GM23338 (cell line): ENCODE results near the gene PRELID3B. TPM values are rescaled to one million over a fixed set of nuclear protein-coding genes. Genes with fewer than 3 reads are reported as not detected.

Source experiments
- ATAC-seq: fragments of 200-7000 bp; cut with Tn5 transposase; 3 replicates; pipeline ENCODE4 v1.9.1; 2020
- DNase-seq: peaks from one replicate; pipeline ENCODE4 v3.0.0-alpha.2; 2015; ENCODE audit warnings: low spot score
- H2AFZ ChIP-seq: fragments of 200-600 bp; sonication (generic); 2 replicates; pipeline ENCODE4 v1.8.0; 2016; ENCODE audit warnings: antibody characterized with exemption, mild to moderate bottlenecking, moderate library complexity
- H3F3A ChIP-seq: fragments of 200-600 bp; sonication (generic); replicated peaks from 2 replicates; pipeline ENCODE4 v1.8.0; 2017; ENCODE audit warnings: antibody characterized with exemption, mixed run types, low read depth
- H3K27ac ChIP-seq: fragments of 200-600 bp; sonication (generic); 2 replicates; pipeline ENCODE4 v1.6.1; 2016; ENCODE audit warnings: low read depth
- H3K27me3 ChIP-seq: fragments of 200-600 bp; sonication (generic); 2 replicates; pipeline ENCODE4 v1.8.0; 2016; ENCODE audit warnings: mild to moderate bottlenecking, mixed run types, moderate library complexity; ENCODE audit not compliant: insufficient read depth
- H3K36me3 ChIP-seq: fragments of 200-600 bp; sonication (generic); 2 replicates; pipeline ENCODE4 v1.8.0; 2016; ENCODE audit warnings: mild to moderate bottlenecking; ENCODE audit not compliant: insufficient read depth
- H3K4me1 ChIP-seq: fragments of 200-600 bp; sonication (generic); 2 replicates; pipeline ENCODE4 v1.8.0; 2016; ENCODE audit warnings: mild to moderate bottlenecking, moderate library complexity; ENCODE audit not compliant: insufficient read depth
- H3K4me2 ChIP-seq: fragments of 200-600 bp; sonication (generic); 2 replicates; pipeline ENCODE4 v1.7.1; 2017; ENCODE audit warnings: mixed run types
- H3K4me3 ChIP-seq: fragments of 200-600 bp; sonication (generic); 2 replicates; pipeline ENCODE4 v1.6.1; 2016; ENCODE audit warnings: mixed run types
- H3K79me2 ChIP-seq: fragments of 200-600 bp; sonication (generic); replicated peaks from 2 replicates; pipeline ENCODE4 v1.8.0; 2017; ENCODE audit warnings: mild to moderate bottlenecking; ENCODE audit not compliant: insufficient read depth
- H3K9me2 ChIP-seq: fragments of 200-600 bp; sonication (generic); 2 replicates; pipeline ENCODE4 v1.8.0; 2017; ENCODE audit not compliant: insufficient read depth
- H4K20me1 ChIP-seq: fragments of 200-600 bp; sonication (generic); replicated peaks from 2 replicates; pipeline ENCODE4 v1.8.0; 2017; ENCODE audit warnings: mild to moderate bottlenecking; ENCODE audit not compliant: insufficient read depth
- H3K27ac Mint-ChIP-seq: 2 replicates; pipeline ENCODE4 v1.8.0; 2020; ENCODE audit warnings: inconsistent platforms, mild to moderate bottlenecking, moderate library complexity, mixed read lengths
- H3K27me3 Mint-ChIP-seq: 3 replicates; pipeline ENCODE4 v1.8.0; 2022; ENCODE audit warnings: low read depth, mild to moderate bottlenecking, moderate library complexity, mixed read lengths, inconsistent platforms; ENCODE audit not compliant: insufficient read depth, poor library complexity
- H3K36me3 Mint-ChIP-seq: 3 replicates; pipeline ENCODE4 v1.8.0; 2021; ENCODE audit warnings: low read depth, mild to moderate bottlenecking, inconsistent platforms, moderate library complexity, mixed read lengths
- H3K4me1 Mint-ChIP-seq: 3 replicates; pipeline ENCODE4 v1.8.0; 2020; ENCODE audit warnings: mild to moderate bottlenecking, inconsistent platforms, mixed read lengths
- H3K4me3 Mint-ChIP-seq: 3 replicates; pipeline ENCODE4 v1.8.0; 2021; ENCODE audit warnings: moderate library complexity, mild to moderate bottlenecking, inconsistent platforms, mixed read lengths
- H3K9me3 Mint-ChIP-seq: 3 replicates; pipeline ENCODE4 v1.8.0; 2020; ENCODE audit warnings: moderate library complexity, mild to moderate bottlenecking, inconsistent platforms, mixed read lengths
- EZH2 ChIP-seq: fragments of 200-600 bp; sonication (generic); IDR thresholded peaks from one replicate; pipeline ENCODE4 v1.8.0; 2017; ENCODE audit warnings: antibody characterized with exemption, mild to moderate bottlenecking, low read depth; ENCODE audit not compliant: unreplicated experiment
- EZH2phosphoT487 ChIP-seq: fragments of 200-600 bp; sonication (generic); IDR thresholded peaks from one replicate; pipeline ENCODE4 v1.8.1; 2018; ENCODE audit warnings: antibody characterized with exemption; ENCODE audit not compliant: unreplicated experiment
- JUNB ChIP-seq: IDR thresholded peaks from one replicate; pipeline ENCODE4 v1.6.1; 2016; ENCODE audit warnings: antibody characterized with exemption; ENCODE audit not compliant: unreplicated experiment
- POLR2AphosphoS5 ChIP-seq: IDR thresholded peaks from 2 replicates; pipeline ENCODE4 v1.6.1; 2016; ENCODE audit warnings: antibody characterized with exemption, low read depth
- STAT1 ChIP-seq: IDR thresholded peaks from one replicate; pipeline ENCODE4 v1.6.1; 2016; ENCODE audit warnings: antibody characterized with exemption; ENCODE audit not compliant: unreplicated experiment
- ZNF331 ChIP-seq: fragments of 250-450 bp; sonication (Bioruptor Pico); IDR thresholded peaks from 2 replicates; pipeline ENCODE4 v1.5.0; 2020; ENCODE audit warnings: low read depth, mild to moderate bottlenecking, moderate library complexity
- polyA plus RNA-seq: library from polyadenylated mRNA; unstranded; fragments of >200 nt; fragmentation: Nextera tagmentation; extraction: Ambion mirVana; gene quantifications from 2 replicates; pipeline ENCODE4 v1.2.1, GENCODE V29; 2016
- total RNA-seq: library from RNA; depleted of rRNA; stranded (reverse); fragments of >200 nt; shearing (Covaris generic); gene quantifications from 2 replicates; pipeline ENCODE4 v1.2.3, GENCODE V29; 2014
- TF ChIP-seq, protein P1 (sequence below): IDR thresholded peaks from 2 replicates; pipeline ENCODE4 v1.6.1; 2016; ENCODE audit warnings: antibody characterized with exemption
- TF ChIP-seq, protein P2 (sequence below): IDR thresholded peaks from one replicate; pipeline ENCODE4 v1.6.1; 2018; ENCODE audit warnings: antibody characterized with exemption; ENCODE audit not compliant: unreplicated experiment

PRELID3B gene
- total and polyA plus RNA-seq, 2 experiments from 2014 or later: 42.7 to 43.6 TPM

DNA sequence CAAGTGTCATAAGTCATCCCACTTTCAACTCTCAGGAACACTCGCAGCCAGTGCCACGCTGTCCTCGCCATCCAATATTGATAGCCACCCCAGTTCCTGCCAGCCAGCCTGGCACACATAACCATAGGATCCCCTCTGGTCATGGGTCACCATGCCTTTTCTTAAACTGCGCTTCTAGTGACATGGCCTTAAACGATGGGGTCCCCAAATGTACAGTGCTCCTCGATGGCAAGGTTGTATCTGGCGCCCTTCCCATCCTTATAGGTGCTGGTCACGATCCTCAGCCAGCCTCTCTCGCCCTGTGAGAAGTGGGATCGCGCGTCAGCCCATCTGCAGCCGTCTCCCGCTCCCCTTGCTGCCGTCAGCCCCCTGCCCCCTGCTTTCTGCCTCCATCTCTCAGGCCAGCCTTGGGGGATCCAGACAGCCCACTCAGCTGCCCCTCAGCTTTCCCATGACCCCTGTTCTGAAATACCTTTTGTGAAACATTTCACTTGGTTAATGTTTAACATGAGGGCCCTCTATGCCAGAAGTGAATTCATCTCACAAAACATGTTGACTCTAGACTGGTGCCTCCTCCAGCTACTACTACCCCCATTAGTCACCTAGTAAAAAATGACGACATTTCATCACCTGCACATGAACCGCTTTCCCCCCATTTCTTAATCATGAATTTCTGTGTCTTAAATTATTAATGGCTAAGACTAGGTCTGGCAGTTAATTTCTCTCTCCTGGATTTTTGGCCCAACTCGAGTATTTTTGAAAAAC, 46.9 kb downstream of the PRELID3B start:
- peaks cover 69% of the 10 kb centered on the region for H3K36me3 Mint-ChIP-seq
- TF ChIP-seq JUNB (no peak), STAT1 (no peak), EZH2 (no peak)
- TF ChIP-seq, protein P1, sequence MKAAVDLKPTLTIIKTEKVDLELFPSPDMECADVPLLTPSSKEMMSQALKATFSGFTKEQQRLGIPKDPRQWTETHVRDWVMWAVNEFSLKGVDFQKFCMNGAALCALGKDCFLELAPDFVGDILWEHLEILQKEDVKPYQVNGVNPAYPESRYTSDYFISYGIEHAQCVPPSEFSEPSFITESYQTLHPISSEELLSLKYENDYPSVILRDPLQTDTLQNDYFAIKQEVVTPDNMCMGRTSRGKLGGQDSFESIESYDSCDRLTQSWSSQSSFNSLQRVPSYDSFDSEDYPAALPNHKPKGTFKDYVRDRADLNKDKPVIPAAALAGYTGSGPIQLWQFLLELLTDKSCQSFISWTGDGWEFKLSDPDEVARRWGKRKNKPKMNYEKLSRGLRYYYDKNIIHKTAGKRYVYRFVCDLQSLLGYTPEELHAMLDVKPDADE: no peak
- peaks cover 4% of the 10 kb centered on the region; the same call in 1 of the 2 replicates for H3F3A ChIP-seq
- H3K27me3 ChIP-seq: no peaks in the 10 kb centered on the region
- H3K27me3 Mint-ChIP-seq: peaks cover 6% of the 10 kb centered on the region
- H4K20me1 ChIP-seq: no peaks in the 10 kb centered on the region; the same call in 1 of the 2 replicates
- no peak overlapping the region for H3K4me2 ChIP-seq
- peaks cover 43% of the 10 kb centered on the region; the same call in 1 of the 2 replicates for H3K36me3 ChIP-seq
- no peak overlapping the region for H3K4me3 Mint-ChIP-seq
- H3K9me2 ChIP-seq: no peaks in the 10 kb centered on the region
- H3K27ac Mint-ChIP-seq: no peak overlapping the region
- no peaks in the 10 kb centered on the region for H3K4me1 ChIP-seq
- H3K4me1 Mint-ChIP-seq: no peaks in the 10 kb centered on the region
- no peak for ATAC-seq
- H3K27ac ChIP-seq: no peak overlapping the region
- DNase-seq: no peak
- no peaks in the 10 kb centered on the region for H3K9me3 Mint-ChIP-seq
- H3K79me2 ChIP-seq: no peaks in the 10 kb centered on the region
- H2AFZ ChIP-seq: no peak overlapping the region
- H3K4me3 ChIP-seq: no peak overlapping the region

DNA sequence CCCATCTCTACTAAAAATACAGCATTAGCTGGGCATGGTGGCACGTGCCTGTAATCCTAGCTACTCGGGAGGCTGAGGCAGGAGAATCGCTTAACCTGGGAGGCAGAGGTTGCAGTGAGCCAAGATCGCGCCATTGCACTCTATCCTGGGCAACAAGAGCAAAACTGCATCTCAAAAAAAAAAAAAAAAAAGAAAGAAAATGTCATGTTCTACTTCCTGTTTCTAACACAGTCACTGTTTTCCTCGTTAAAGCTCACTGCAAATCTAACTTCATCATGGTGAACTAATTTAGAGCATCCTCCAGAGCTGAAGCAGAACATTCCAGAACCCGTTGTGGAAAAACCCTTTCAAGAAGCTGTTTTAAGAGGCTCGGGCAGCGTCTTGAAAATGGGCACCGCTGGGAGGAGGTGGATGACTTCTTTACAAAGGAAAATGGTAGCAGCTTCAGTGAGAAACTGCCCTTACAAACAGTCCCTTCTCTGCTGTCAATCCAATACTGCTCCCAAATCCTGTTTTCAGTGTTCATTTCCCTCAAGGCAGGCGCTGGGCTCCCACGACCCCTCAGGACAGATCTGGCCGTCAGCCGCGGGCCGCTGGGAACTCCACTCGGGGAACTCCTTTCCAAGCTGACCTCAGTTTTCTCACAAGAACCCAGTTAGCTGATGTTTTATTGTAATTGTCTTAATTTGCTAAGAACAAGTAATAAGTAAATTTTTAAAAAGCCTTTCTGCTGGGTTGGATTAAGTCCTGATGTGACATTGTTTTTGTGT, 48.0 kb downstream of the PRELID3B start:
- H3K36me3 Mint-ChIP-seq: peaks cover 75% of the 10 kb centered on the region
- H3K4me1 ChIP-seq: no peaks in the 10 kb centered on the region
- peaks cover 4% of the 10 kb centered on the region; the same call in 1 of the 2 replicates for H4K20me1 ChIP-seq
- peaks cover 53% of the 10 kb centered on the region for H3K36me3 ChIP-seq
- H3K4me2 ChIP-seq: no peak overlapping the region
- no peaks in the 10 kb centered on the region for H3K9me2 ChIP-seq
- H3K4me3 ChIP-seq: no peak overlapping the region
- ATAC-seq: no peak
- H3K27me3 Mint-ChIP-seq: peaks cover 6% of the 10 kb centered on the region
- H3K27ac ChIP-seq: no peak overlapping the region
- no peak overlapping the region for H2AFZ ChIP-seq
- H3K4me3 Mint-ChIP-seq: no peak overlapping the region
- no peaks in the 10 kb centered on the region for H3K4me1 Mint-ChIP-seq
- H3K27ac Mint-ChIP-seq: no peak overlapping the region
- no peaks in the 10 kb centered on the region for H3K27me3 ChIP-seq
- H3F3A ChIP-seq: peaks cover 4% of the 10 kb centered on the region; the same call in 1 of the 2 replicates
- no peaks in the 10 kb centered on the region for H3K9me3 Mint-ChIP-seq
- no peaks in the 10 kb centered on the region for H3K79me2 ChIP-seq
- DNase-seq: no peak
- TF ChIP-seq ZNF331 (CRISPR knock-in tag) (no peak), EZH2 (no peak), POLR2AphosphoS5 (no peak), STAT1 (no peak), JUNB (no peak), EZH2phosphoT487 (no peak)
- TF ChIP-seq, protein P2, sequence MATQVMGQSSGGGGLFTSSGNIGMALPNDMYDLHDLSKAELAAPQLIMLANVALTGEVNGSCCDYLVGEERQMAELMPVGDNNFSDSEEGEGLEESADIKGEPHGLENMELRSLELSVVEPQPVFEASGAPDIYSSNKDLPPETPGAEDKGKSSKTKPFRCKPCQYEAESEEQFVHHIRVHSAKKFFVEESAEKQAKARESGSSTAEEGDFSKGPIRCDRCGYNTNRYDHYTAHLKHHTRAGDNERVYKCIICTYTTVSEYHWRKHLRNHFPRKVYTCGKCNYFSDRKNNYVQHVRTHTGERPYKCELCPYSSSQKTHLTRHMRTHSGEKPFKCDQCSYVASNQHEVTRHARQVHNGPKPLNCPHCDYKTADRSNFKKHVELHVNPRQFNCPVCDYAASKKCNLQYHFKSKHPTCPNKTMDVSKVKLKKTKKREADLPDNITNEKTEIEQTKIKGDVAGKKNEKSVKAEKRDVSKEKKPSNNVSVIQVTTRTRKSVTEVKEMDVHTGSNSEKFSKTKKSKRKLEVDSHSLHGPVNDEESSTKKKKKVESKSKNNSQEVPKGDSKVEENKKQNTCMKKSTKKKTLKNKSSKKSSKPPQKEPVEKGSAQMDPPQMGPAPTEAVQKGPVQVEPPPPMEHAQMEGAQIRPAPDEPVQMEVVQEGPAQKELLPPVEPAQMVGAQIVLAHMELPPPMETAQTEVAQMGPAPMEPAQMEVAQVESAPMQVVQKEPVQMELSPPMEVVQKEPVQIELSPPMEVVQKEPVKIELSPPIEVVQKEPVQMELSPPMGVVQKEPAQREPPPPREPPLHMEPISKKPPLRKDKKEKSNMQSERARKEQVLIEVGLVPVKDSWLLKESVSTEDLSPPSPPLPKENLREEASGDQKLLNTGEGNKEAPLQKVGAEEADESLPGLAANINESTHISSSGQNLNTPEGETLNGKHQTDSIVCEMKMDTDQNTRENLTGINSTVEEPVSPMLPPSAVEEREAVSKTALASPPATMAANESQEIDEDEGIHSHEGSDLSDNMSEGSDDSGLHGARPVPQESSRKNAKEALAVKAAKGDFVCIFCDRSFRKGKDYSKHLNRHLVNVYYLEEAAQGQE: no peak
- TF ChIP-seq, protein P1: no peak
